Spleen (tissue), 11 donors: ENCODE results near the gene VAMP8. TPM values are rescaled to one million over a fixed set of nuclear protein-coding genes. Genes with fewer than 3 reads are reported as not detected.

Experiments
- DNase-seq: peaks from one replicate; pipeline ENCODE4 v3.0.0-alpha.2; 2020
- H3K27ac ChIP-seq, 8 donors: fragments of 200-600 bp; sonication (generic) in 7 of 8; 1 replicate in 4 of 8; 2 replicates in 4 of 8; pipeline versions ENCODE4 v1.5.0 to v1.8.0; 2016 to 2021; ENCODE audit warnings: inconsistent platforms in 4 of 8, mild to moderate bottlenecking in 4 of 8, moderate library complexity in 1 of 8
- H3K27me3 ChIP-seq, 7 donors: fragments of 200-600 bp; sonication (generic) in 6 of 7; replicated peaks in 1 of 7; 1 replicate in 4 of 7; 2 replicates in 3 of 7; pipeline versions ENCODE4 v1.5.0 to v1.8.0; 2016 to 2021; ENCODE audit warnings: inconsistent platforms in 3 of 7, mild to moderate bottlenecking in 1 of 7
- H3K36me3 ChIP-seq, 6 donors: fragments of 200-600 bp; sonication (generic) in 5 of 6; 1 replicate in 4 of 6; 2 replicates in 2 of 6; pipeline versions ENCODE4 v1.5.0 to v1.8.0; 2016 to 2021; ENCODE audit warnings: inconsistent platforms in 2 of 6
- H3K4me1 ChIP-seq, 6 donors: fragments of 200-600 bp; sonication (generic) in 5 of 6; 1 replicate in 3 of 6; 2 replicates in 3 of 6; pipeline versions ENCODE4 v1.5.0 to v1.8.0; 2016 to 2021; ENCODE audit warnings: inconsistent platforms in 3 of 6
- H3K4me3 ChIP-seq, 8 donors: fragments of 200-600 bp; sonication (generic) in 7 of 8; 1 replicate in 4 of 8; 2 replicates in 4 of 8; pipeline versions ENCODE4 v1.5.0 to v1.8.0; 2016 to 2021; ENCODE audit warnings: inconsistent platforms in 4 of 8, mild to moderate bottlenecking in 4 of 8, moderate library complexity in 2 of 8
- H3K9me3 ChIP-seq, 8 donors: fragments of 200-600 bp; sonication (generic) in 7 of 8; 1 replicate in 4 of 8; 2 replicates in 4 of 8; pipeline versions ENCODE4 v1.5.0 to v1.8.0; 2016 to 2021; ENCODE audit warnings: inconsistent platforms in 4 of 8
- POLR2A ChIP-seq, 3 donors: fragments of 450-650 bp; IDR thresholded peaks; one replicate each; pipeline ENCODE4 v1.5.1; 2017; ENCODE audit warnings: antibody characterized with exemption in 3 of 3, mild to moderate bottlenecking in 1 of 3
- POLR2AphosphoS5 ChIP-seq, 3 donors: sonication (generic); formaldehyde crosslinking; IDR thresholded peaks; one replicate each; pipeline ENCODE4 v1.5.1; 2017; ENCODE audit warnings: antibody characterized with exemption in 3 of 3
- WGBS, 5 donors: extraction: QIAGEN DNeasy Blood & Tissue Kit in 3 of 5; methylation state at CpG; one replicate each; pipeline versions ENCODE4 v1.1.5 to v1.1.7; 2013 to 2018; 5-methylcytosine and 5-hydroxymethylcytosine counted together
- intact Hi-C: fragments of 100-400 bp; cut with DNase I; formaldehyde crosslinking; loops from one replicate; pipeline ENCODE4 v1.15.0; 2023; ENCODE audit warnings: low total_unique reads
- polyA plus RNA-seq, 3 donors: library from polyadenylated mRNA; stranded (reverse); fragments of 200-250 nt; gene quantifications; one replicate each; pipeline ENCODE4 v1.2.1, GENCODE V29; 2013
- total RNA-seq, 7 donors: library from RNA; depleted of rRNA in 3 of 7; stranded (reverse); fragments of >200 nt in 3 of 7; fragmentation: NEBNext Ultra II Directional in 4 of 7; extraction: Animal tissue kit (Norgen Biotek cat#: 25700) in 4 of 7; gene quantifications; one replicate each; pipeline versions ENCODE4 v1.1.0 to v1.2.1, GENCODE V29; 2016 to 2021
- TF ChIP-seq, protein P1 (sequence below), 11 experiments: fragments of 200-600 bp in 7 of 11; fragments of 450-650 bp in 4 of 11; sonication (generic) in 4 of 11; IDR thresholded peaks in 8 of 11; conservative IDR thresholded peaks in 3 of 11; 1 replicate in 7 of 11; 2 replicates in 4 of 11; pipeline versions ENCODE4 v1.4.0 to v1.8.0; 2016 to 2021; ENCODE audit warnings: antibody characterized with exemption in 11 of 11, inconsistent platforms in 4 of 11, mild to moderate bottlenecking in 1 of 11
- donor health status: healthy with polysubstance abuse.
- donor health status: DM: no; HTN: no; CAD: no; lungs with moderate emphysema.
- donor health status: DM: no; HTN: no; CAD: no.
- donor health status: Bipolar disorder and iron deficiency.
- donor health status: healthy.
- donor health status: DM: no; HTN: no; CAD: no.
- donor health status: DM: yes; HTN: yes; CAD: no.

VAMP8 gene
- total and polyA plus RNA-seq, 10 donors = 119 to 401 (median 152) TPM

GRCh38 chr2:85599468-85600234 lies 22.3 kb downstream of the VAMP8 start:
- intact Hi-C loops = no loop called here
- Histone ChIP-seq H3K36me3 (peaks cover 0 to 45% (median 23%) of the 10 kb centered on the region in 6 donors), H3K4me1 (peaks cover 30 to 88% (median 56%) of the 10 kb centered on the region in 6 donors), H3K27ac (peak overlapping the region in 1 of 8 donors; percentile 92), H3K27me3 (no peaks in the 10 kb centered on the region), H3K4me3 (no peak overlapping the region), H3K9me3 (no peaks in the 10 kb centered on the region)
- DNase-seq = peak; percentile 74
- TF ChIP-seq POLR2A (IDR thresholded peaks at IDR 0.05) (no peak), POLR2AphosphoS5 (IDR thresholded peaks at IDR 0.05) (peak in 2 of 3 donors; percentile 6 to 62)
- WGBS, 5 donors = 73 to 83% (median 77%) methylated on average over 15 to 17 of the region's 17 CpGs

GRCh38 chr2:85600235-85600575 lies 22.8 kb downstream of the VAMP8 start:
- WGBS, 5 donors = 82 to 94% (median 87%) methylated on average over 3 of the region's 3 CpGs
- peaks cover 30 to 88% (median 58%) of the 10 kb centered on the region in 6 donors for H3K4me1 ChIP-seq
- TF ChIP-seq POLR2A (IDR thresholded peaks at IDR 0.05) (no peak), POLR2AphosphoS5 (IDR thresholded peaks at IDR 0.05) (no peak)
- TF ChIP-seq, protein P1, sequence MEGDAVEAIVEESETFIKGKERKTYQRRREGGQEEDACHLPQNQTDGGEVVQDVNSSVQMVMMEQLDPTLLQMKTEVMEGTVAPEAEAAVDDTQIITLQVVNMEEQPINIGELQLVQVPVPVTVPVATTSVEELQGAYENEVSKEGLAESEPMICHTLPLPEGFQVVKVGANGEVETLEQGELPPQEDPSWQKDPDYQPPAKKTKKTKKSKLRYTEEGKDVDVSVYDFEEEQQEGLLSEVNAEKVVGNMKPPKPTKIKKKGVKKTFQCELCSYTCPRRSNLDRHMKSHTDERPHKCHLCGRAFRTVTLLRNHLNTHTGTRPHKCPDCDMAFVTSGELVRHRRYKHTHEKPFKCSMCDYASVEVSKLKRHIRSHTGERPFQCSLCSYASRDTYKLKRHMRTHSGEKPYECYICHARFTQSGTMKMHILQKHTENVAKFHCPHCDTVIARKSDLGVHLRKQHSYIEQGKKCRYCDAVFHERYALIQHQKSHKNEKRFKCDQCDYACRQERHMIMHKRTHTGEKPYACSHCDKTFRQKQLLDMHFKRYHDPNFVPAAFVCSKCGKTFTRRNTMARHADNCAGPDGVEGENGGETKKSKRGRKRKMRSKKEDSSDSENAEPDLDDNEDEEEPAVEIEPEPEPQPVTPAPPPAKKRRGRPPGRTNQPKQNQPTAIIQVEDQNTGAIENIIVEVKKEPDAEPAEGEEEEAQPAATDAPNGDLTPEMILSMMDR (IDR thresholded peaks at IDR 0.05 in 8 of 11, conservative IDR thresholded peaks at IDR 0.05 in 3 of 11) = no peak
- intact Hi-C loops = no loop called here
- H3K27ac ChIP-seq = peak overlapping the region in 1 of 8 donors; percentile 92
- H3K27me3 ChIP-seq = no peaks in the 10 kb centered on the region
- H3K9me3 ChIP-seq = no peaks in the 10 kb centered on the region
- H3K4me3 ChIP-seq = no peak overlapping the region
- DNase-seq = peak; percentile 59
- peaks cover 0 to 45% (median 23%) of the 10 kb centered on the region in 6 donors for H3K36me3 ChIP-seq

DNA sequence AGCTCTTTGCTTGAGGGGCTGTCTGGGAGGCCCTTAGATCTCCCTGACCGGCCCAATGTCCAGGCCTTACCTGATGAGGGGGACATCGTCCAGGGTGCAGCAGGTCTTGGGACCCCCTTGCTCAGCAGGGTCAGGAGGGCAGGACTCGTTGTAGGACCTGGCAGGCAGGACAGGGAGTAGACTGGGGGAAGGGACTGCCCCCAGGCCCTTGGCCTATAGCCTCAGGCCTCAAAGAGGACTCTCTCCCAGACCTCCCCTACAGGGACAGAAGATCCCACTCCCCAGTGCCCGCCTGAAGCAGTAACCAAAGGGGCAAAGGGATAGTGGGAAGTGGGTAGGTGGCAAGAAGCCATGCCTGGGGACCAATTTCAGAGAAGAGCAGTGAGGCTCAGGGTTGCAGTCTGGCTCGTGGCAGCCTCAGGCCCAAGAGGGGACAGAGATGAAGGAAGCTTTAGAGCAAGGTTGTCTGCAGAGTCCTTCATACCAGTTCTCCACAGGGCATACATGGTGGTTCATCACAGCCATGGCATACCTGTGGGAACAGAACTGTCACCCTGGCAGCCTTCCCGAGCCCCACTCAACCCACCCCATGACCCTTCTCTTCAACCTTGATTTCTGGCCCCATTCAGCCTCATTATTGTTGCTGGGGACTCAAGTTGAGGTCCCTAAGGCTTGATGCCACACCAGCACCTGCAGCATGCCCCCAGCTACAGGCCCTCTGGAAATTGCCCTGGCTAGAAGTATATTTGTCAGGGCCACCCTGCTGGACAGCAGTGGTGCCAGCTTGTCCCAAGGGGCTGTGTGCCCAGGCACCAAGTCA lies 23.8 kb downstream of the VAMP8 start:
- Histone ChIP-seq H3K36me3 (peaks cover 0 to 54% (median 23%) of the 10 kb centered on the region in 6 donors), H3K4me1 (peaks cover 35 to 93% (median 63%) of the 10 kb centered on the region in 6 donors), H3K27ac (peak overlapping the region in 5 of 8 donors; percentile 76 to 92 (median 89)), H3K4me3 (peak overlapping the region in 5 of 8 donors; percentile 74 to 93 (median 86)), H3K27me3 (no peaks in the 10 kb centered on the region), H3K9me3 (no peaks in the 10 kb centered on the region)
- DNase-seq = peak; percentile 74
- 78 to 95% (median 86%) methylated on average over 6 of the region's 6 CpGs for WGBS, 5 donors
- TF ChIP-seq, protein P1 (IDR thresholded peaks at IDR 0.05 in 8 of 11, conservative IDR thresholded peaks at IDR 0.05 in 3 of 11) = no peak
- TF ChIP-seq POLR2AphosphoS5 (IDR thresholded peaks at IDR 0.05) = peak in 2 of 3 donors; percentile 3 to 26
- no peak for TF ChIP-seq POLR2A (IDR thresholded peaks at IDR 0.05)
- intact Hi-C loops = no loop called here

GRCh38 chr2:85601771-85602475 lies 24.5 kb downstream of the VAMP8 start:
- intact Hi-C loops = no loop called here
- H3K9me3 ChIP-seq = no peaks in the 10 kb centered on the region
- 8 to 14% (median 8%) methylated on average over 14 to 36 of the region's 36 CpGs for WGBS, 5 donors
- H3K36me3 ChIP-seq = peaks cover 0 to 55% (median 20%) of the 10 kb centered on the region in 6 donors
- DNase-seq = peak; percentile 82
- TF ChIP-seq POLR2A (IDR thresholded peaks at IDR 0.05) (no peak), POLR2AphosphoS5 (IDR thresholded peaks at IDR 0.05) (no peak)
- TF ChIP-seq, protein P1 (IDR thresholded peaks at IDR 0.05 in 8 of 11, conservative IDR thresholded peaks at IDR 0.05 in 3 of 11) = no peak
- H3K4me1 ChIP-seq = peaks cover 28 to 93% (median 59%) of the 10 kb centered on the region in 6 donors
- no peaks in the 10 kb centered on the region for H3K27me3 ChIP-seq
- H3K27ac ChIP-seq = peak overlapping the region; percentile 76 to 92 (median 88)
- peak overlapping the region; percentile 70 to 94 (median 86) for H3K4me3 ChIP-seq
